Hematopoietic multipotent progenitor cell (in vitro differentiated cells): ENCODE measurements around the gene RUNDC3A. TPM values are rescaled to one million over a fixed set of nuclear protein-coding genes. Genes with fewer than 3 reads are reported as not detected.

Source experiments
- DNase-seq, 3 donors: peaks; one replicate each; pipeline ENCODE4 v3.0.0-alpha.2; 2011 to 2015; ENCODE audit warnings: low read depth in 2 of 3, low spot score in 2 of 3
- total RNA-seq: library from RNA; depleted of rRNA; stranded (reverse); fragments of >200 nt; gene quantifications from one replicate; pipeline ENCODE4 v1.2.3, GENCODE V29; 2012

The RUNDC3A gene
- total RNA-seq, 1 donor, result 1.6 TPM

GRCh38 chr17:44283344-44284023 lies 24.9 kb upstream of the RUNDC3A start:
- DNase-seq, result no peak

DNA sequence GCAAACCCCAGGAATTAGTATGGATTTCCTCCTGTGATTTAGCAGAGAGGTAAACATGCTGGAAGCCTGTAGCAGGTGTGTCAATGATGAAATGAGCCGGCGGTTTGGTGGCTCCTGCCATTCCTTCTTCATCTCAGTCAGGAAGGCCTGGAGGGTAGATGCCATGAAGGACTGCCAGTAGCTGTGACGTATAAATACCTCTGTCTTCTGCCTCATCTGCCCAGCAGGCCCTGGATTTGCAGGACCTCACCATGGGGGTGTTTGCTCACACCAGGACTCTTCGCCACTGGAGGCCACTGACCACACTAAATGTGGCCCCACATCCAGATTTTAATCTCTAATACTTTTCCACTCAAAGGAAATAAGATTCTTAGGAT lies 24.4 kb upstream of the RUNDC3A start:
- DNase-seq, result no peak

DNA sequence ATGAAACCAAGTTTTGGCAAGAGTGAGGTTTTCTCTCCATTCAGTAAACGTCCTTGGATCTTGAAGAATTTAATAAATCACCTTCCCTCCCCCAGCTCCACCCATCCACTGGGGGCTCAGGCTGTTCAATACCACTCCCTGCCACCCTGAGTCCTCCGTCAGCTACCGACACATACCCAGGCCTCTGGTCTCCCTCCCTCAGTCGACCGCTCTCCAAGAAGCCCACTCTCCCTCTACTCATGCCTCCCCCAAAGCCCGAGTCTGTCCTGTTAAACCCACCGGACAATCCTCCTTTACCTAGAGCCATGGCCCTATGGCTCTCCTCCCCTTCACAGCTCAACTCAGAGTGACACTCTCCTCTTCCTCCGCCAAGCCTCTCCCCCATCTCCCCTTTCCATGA lies 20.8 kb upstream of the RUNDC3A start:
- DNase-seq, result no peak

GRCh38 chr17:44293509-44294226 lies 14.7 kb upstream of the RUNDC3A start:
- DNase-seq, result no peak

GRCh38 chr17:44297975-44298374 lies 10.4 kb upstream of the RUNDC3A start:
- DNase-seq, result no peak

DNA sequence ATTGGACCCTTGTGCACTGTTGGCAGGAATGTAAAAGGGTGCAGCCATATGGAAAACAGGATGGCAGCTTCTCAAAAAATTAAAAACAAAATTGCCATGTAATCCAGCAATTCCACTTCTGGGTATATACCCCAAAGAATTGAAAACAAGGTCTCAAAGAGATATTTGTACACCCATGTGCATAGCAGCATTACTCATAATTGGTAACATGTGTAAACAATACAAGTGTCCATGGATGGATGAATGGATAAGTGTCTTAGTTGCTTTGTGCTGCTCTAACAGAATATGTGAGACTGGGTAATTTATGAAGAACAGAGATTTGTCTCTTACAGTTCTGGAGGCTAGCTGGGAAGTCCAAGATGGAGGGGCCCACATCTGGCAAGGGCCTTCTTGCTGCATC lies 3.8 kb upstream of the RUNDC3A start:
- DNase-seq, result no peak

DNA sequence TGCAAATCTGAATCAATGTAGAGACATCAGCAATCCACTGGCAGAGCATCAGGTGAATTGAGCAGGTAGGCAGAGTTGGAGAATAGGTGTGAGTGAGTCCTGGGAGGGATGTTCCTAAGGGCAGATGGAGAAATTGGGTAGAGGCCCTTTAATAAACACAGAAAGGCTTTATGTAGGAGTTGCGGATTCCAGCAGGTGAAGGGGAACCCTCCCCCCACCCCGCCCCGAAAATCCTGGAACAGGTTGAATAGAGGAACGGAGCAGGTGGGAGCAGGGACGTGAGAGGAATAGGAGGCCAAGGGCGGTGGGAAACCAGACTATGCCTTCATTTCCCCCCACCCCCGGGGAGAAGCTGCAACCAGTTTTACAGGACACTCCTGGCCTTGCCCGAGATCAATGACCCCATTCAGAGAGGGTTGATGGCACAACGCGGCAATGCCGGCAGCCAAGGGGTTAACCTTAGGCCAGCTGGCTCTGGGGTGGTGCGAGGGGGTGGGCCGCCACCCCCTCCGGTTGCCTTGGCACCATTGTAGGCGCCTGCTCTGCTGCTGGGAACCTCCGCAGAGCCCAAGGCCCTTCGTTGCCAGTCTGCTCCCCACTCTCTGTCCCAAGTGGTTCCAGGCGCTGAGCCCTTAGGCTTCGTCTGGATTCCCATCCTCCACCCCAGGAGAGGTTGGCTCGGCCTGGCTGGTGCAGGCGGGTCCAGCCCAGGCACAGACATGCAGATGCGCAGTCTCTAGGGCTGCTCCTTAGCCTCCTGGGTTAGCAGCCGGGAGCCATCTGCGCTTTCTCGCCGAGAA lies 814 bp upstream of the RUNDC3A start:
- peak in 1 of 3 donors; percentile 12 for DNase-seq

DNA sequence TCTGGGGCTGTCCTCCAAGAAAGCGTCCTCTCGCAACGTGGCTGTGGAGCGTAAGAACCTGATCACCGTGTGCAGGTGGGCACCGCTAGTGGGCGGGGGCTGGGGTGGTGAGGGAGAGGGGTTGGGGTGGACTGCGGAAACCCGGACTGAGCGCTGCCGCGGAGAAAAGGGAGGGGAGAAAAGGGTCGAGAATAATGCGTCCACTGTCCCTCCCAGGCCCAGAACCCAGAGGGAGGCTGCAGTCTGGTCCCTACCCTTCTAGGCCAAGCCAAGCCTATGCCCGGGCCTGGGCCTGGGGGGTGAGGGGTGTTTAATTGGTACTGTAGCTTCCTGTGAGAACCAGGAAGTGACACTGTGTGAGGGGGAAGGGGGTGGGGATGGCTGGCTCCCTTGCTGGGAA lies 464 bp downstream of the RUNDC3A start:
- peak in 1 of 3 donors; percentile 13 for DNase-seq

DNA sequence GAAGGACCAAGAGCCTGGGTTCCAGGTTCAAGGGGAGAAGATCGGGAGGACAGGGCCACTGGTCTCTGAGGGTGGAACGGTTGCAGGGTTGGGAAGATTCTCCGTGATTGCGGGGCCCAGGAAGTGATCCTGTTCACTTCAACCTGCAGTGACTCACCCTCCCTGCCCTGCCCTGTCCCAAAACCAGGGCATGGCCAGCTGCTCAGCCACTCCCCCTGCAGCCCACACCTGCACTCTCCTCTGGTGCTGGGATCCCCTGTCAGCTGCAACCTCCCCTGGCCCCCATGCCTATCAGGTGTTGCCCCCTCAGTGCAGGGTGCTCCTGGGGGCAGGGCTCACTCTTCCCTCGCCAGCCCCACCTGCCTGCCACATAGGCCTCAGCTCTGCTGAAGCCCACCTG lies 1.1 kb downstream of the RUNDC3A start:
- no peak for DNase-seq

- no peak for DNase-seq
These were observed 1.8 kb downstream of the RUNDC3A start for GRCh38 chr17:44310188-44310587.

GRCh38 chr17:44310609-44311376 lies 2.4 kb downstream of the RUNDC3A start:
- DNase-seq, result no peak

- DNase-seq, result no peak
These were observed 3.3 kb downstream of the RUNDC3A start for GRCh38 chr17:44311562-44312181.

DNA sequence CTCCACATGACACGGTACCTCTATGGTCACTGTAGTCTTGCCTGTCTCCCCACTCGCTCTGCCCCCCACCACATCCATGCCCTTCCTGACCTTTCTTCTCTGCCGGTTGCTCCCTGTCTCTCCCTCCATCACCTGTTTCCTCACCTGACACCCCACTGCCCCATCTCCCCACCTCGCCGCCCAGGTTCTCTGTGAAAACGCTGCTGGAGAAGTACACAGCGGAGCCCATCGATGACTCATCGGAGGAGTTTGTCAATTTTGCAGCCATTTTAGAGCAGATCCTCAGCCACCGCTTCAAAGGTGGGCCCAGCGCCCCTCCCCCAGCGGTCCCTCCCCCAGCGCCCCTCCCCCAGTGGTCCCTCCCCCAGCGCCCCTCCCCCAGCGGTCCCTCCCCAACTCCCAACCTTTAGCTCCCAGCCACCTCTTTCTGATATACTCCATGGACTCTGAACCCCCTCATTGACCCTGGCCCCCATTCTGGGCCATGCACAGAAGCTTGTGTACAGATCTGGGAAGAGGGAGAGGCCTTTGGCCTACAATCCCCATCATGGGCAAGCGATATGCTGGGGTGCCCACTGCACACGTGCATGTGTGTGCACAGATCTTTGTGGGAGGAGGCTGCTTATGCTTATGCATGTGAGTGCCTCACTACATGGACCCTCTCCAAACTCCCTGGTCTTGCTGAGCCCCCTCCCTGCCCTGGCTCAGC lies 4.1 kb downstream of the RUNDC3A start:
- no peak for DNase-seq

DNA sequence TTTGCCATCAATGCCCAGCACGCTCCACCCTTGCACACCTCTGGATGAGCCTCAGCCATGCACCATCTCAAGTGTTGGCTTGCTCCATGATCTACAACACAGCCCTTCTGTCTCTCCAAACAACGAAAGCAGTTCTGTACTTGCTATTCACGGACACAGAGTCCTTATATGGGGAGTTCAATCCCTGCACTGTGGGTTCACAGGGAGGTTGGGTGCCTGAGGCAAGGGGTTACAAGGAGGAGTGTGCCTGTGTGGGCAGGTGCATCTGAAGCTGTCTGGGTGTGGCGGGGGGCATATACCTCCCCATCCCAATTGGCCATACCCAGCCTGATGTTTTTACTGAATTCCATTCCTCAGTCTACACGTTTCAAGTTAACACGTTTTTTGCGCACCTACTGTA lies 5.6 kb downstream of the RUNDC3A start:
- DNase-seq, result no peak

DNA sequence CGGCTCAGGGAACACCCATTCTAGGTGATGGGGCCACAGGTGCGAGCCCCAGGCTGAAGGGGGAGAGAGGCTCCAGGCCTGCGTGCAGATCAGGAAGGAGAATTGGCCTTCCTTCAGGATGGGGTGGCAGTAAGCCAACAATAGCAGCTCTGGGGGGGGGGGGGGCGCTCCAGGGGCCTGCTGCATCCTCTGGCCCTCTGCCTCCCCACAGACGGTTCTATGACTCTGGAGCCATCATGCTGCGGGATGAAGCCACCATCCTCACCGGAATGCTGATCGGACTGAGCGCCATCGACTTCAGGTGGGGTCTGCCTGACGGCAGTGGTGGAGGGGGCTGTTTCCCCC lies 6.1 kb downstream of the RUNDC3A start:
- DNase-seq, result no peak

DNA sequence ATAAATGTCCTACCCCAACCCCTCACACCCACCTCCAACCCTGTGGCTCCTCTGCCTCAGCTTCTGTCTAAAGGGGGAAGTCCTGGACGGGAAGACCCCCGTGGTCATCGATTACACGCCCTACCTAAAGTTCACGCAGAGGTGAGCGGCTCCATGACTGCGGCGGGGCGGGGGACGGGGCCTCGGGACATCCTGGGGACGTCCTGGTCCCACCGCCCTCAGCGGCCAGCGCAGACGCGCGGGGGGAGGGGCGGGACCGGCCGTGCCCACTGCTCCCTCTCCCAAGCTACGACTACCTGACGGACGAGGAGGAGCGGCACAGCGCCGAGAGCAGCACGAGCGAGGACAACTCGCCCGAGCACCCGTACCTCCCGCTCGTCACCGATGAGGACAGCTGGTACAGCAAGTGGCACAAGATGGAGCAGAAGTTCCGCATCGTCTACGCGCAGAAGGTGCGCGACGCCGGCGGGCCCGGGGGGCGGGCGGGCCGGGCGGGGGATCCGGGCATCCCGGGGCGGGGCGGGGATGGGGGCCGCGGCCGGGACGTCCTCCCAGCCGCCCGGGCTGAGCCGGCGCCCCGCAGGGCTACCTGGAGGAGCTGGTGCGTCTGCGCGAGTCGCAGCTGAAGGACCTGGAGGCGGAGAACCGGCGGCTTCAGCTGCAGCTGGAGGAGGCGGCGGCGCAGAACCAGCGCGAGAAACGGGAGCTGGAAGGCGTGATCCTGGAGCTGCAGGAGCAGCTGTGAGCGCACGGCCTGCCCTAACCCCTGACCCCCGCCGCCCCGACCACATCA lies 6.7 kb downstream of the RUNDC3A start:
- DNase-seq, result peak in 1 of 3 donors; percentile 51

GRCh38 chr17:44315760-44316731 lies 7.6 kb downstream of the RUNDC3A start:
- DNase-seq, result no peak

DNA sequence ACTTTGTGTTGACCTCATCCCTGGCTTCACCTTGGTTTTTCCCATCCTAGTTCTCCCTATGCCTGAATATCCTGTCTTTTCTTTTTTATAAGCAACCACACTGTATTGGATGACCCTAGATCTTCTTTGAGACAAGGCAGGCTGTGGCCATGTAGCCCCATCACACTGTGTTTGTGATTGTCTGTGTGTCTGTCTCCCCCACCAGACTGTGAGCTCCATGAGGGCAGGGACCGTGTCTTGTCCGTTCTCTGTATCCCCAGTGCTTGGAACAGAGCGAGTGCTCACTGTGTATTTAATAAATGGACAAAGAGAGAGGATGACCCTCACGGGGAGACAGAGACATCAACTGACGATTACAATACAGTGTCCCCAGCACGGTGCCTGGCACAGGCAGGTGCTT lies 9.1 kb downstream of the RUNDC3A start:
- no peak for DNase-seq
